Measurements from ENCODE around the gene EXOC1L. TPM values are rescaled to one million over a fixed set of nuclear protein-coding genes. Genes with fewer than 3 reads are reported as not detected.

The EXOC1L gene
- total RNA-seq, 2 experiments from 2014 or later = not detected

DNA sequence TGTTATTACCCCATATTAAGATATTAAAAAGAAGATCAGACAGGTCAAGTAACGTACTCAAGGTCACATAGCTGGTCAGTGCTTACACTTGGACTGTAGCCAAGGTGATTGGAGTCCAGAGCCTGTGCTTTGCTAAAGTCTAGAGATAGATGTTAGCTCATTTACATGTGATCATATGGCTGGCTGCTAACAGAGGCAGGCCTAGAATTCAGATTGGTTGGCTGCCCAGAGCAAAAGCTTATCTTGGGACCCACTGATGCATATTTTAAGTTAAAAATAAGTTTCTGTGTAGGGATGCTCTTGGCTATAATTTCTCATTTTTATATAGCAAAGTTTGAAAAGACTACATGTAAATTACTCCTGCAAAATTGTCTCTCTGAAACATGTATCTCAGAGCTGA is 18.1 kb upstream of the EXOC1L start:
- Mint-ChIP-seq H3K4me1 (ENCODE audit: low read depth) (no peaks in the 10 kb centered on the region), H3K27ac (no peak overlapping the region), H3K27me3 (peaks cover 12% of the 10 kb centered on the region), H3K9me3 (no peaks in the 10 kb centered on the region), H3K36me3 (ENCODE audit: low read depth) (no peaks in the 10 kb centered on the region), H3K4me3 (no peak overlapping the region)
- TF ChIP-seq, protein P1, sequence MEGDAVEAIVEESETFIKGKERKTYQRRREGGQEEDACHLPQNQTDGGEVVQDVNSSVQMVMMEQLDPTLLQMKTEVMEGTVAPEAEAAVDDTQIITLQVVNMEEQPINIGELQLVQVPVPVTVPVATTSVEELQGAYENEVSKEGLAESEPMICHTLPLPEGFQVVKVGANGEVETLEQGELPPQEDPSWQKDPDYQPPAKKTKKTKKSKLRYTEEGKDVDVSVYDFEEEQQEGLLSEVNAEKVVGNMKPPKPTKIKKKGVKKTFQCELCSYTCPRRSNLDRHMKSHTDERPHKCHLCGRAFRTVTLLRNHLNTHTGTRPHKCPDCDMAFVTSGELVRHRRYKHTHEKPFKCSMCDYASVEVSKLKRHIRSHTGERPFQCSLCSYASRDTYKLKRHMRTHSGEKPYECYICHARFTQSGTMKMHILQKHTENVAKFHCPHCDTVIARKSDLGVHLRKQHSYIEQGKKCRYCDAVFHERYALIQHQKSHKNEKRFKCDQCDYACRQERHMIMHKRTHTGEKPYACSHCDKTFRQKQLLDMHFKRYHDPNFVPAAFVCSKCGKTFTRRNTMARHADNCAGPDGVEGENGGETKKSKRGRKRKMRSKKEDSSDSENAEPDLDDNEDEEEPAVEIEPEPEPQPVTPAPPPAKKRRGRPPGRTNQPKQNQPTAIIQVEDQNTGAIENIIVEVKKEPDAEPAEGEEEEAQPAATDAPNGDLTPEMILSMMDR (IDR thresholded peaks at IDR 0.05) = no peak
- ChIA-PET CTCF (interaction anchor here (1.1 kb wide), 2 partner anchors 10 to 21 kb away, joined by 3 read pairs; no protein-coding TSS in a partner anchor), POLR2A (no interaction called here)
- intact Hi-C loops (cut with micrococcal nuclease) = no loop called here
- DNase-seq = no peak
- no peak for ATAC-seq

DNA sequence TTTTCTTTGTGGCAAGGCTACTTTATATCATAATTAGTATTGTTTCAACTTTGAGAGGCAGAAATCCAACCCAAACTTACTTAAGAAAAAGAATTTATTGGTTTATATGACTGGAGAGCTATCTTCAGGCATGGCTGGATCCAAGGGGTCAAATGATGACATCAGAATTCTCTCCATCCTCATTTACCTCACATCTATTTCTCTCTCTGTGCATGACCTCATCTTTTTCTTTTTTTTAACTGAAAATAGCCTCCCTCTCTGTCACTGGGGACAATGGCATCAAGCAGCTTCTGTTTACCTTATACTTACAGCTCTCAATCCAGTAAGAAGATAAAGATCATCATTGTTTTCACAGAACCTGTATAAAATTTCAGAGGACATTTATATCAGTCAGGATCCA is 12.0 kb upstream of the EXOC1L start:
- TF ChIP-seq, protein P1 (IDR thresholded peaks at IDR 0.05) = no peak
- Mint-ChIP-seq H3K36me3 (ENCODE audit: low read depth) (no peaks in the 10 kb centered on the region), H3K27me3 (peaks cover 1% of the 10 kb centered on the region), H3K27ac (no peak overlapping the region), H3K4me3 (no peak overlapping the region), H3K4me1 (ENCODE audit: low read depth) (no peaks in the 10 kb centered on the region), H3K9me3 (no peaks in the 10 kb centered on the region)
- no peak for ATAC-seq
- no peak for DNase-seq
- POLR2A ChIA-PET = interaction anchor here (1.0 kb wide), 1 partner anchor 44 kb away, joined by 3 read pairs; no protein-coding TSS in a partner anchor
- intact Hi-C loops (cut with micrococcal nuclease) = no loop called here
- CTCF ChIA-PET = interaction anchor here (1.3 kb wide), 1 partner anchor 12 kb away, joined by 3 read pairs; no protein-coding TSS in a partner anchor

DNA sequence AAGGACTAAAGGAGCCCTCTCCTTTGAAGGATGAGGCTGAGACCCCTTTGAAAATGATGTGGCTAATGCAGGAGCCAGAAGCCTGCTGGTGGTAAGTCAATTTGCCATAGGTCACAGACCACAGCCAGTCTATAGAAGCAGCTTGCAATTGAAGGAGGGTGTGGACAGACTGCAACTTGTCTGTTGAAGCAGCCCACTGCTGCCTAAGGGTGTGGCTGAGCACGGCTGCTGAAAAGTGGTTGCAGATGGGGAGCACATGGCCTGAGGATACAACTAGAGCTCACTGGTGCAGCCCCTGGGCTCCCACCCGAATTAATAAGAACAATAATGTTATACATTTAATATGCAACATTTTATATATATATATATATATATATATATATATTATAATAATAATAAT is 11.4 kb upstream of the EXOC1L start:
- Mint-ChIP-seq H3K4me3 (no peak overlapping the region), H3K36me3 (ENCODE audit: low read depth) (no peaks in the 10 kb centered on the region), H3K27me3 (peaks cover 1% of the 10 kb centered on the region), H3K9me3 (no peaks in the 10 kb centered on the region), H3K4me1 (ENCODE audit: low read depth) (no peaks in the 10 kb centered on the region), H3K27ac (no peak overlapping the region)
- TF ChIP-seq, protein P1 (IDR thresholded peaks at IDR 0.05) = no peak
- ChIA-PET POLR2A (interaction anchor here (1.0 kb wide), 1 partner anchor 44 kb away, joined by 3 read pairs; no protein-coding TSS in a partner anchor), CTCF (interaction anchor here (1.3 kb wide), 1 partner anchor 12 kb away, joined by 3 read pairs; no protein-coding TSS in a partner anchor)
- DNase-seq (no peak), ATAC-seq (no peak)
- intact Hi-C loops (cut with micrococcal nuclease) = no loop called here

DNA sequence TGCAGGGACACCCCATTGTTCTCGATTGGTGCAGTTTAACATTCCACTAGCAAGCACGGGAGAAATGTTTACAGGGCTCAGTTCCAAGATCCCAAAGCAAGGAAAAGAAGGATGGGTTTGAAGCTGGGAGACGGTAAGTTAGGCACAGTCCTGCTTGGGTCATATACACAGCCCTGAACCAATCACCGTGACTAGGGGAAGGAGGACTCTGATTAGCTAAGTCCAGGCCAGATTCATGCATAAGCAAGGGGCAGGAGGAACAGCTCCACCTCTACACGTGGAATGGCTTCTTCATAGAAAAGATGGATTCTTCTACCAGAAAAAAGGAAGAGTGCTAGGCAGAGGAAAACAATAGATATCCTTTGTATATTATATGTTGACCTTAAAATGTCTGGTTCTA is 11.0 kb upstream of the EXOC1L start:
- CTCF ChIA-PET = interaction anchor here (1.3 kb wide), 1 partner anchor 13 kb away, joined by 3 read pairs; no protein-coding TSS in a partner anchor

DNA sequence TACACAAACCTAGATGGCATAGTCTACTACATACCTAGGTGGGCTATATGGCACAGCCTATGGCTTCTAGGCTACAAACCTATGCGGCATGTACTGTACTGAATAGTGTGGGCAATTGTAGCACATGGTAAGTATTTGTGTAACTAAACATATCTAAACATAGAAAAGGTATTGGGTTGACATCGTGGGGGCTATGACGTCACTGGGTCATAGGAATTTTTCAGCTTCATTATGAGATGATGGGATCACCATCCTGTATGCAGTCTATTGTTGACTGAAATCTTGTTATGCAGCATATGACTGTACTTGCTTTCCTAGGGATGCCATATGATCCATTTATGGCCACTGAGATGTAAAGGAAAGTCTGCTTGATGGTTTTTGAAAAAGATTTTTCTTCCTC is 1.9 kb upstream of the EXOC1L start:
- Mint-ChIP-seq H3K4me3 (no peak overlapping the region), H3K36me3 (ENCODE audit: low read depth) (no peaks in the 10 kb centered on the region), H3K9me3 (no peaks in the 10 kb centered on the region), H3K27ac (no peak overlapping the region), H3K4me1 (ENCODE audit: low read depth) (peaks cover 7% of the 10 kb centered on the region), H3K27me3 (peaks cover 22% of the 10 kb centered on the region)
- POLR2A ChIA-PET = no interaction called here
- ATAC-seq (no peak), DNase-seq (no peak)
- intact Hi-C loops (cut with micrococcal nuclease) = no loop called here
- CTCF ChIA-PET = no interaction called here
- TF ChIP-seq, protein P1 (IDR thresholded peaks at IDR 0.05) = no peak

More for the DNA sequence above, 11.0 kb upstream of the EXOC1L start:
- Mint-ChIP-seq H3K27me3 (peaks cover 1% of the 10 kb centered on the region), H3K27ac (no peak overlapping the region), H3K36me3 (ENCODE audit: low read depth) (no peaks in the 10 kb centered on the region), H3K4me3 (no peak overlapping the region), H3K9me3 (no peaks in the 10 kb centered on the region), H3K4me1 (ENCODE audit: low read depth) (no peaks in the 10 kb centered on the region)
- intact Hi-C loops (cut with micrococcal nuclease) = no loop called here
- POLR2A ChIA-PET = interaction anchor here (1.0 kb wide), 1 partner anchor 43 kb away, joined by 3 read pairs; no protein-coding TSS in a partner anchor
- TF ChIP-seq, protein P1 (IDR thresholded peaks at IDR 0.05) = no peak
- DNase-seq = no peak
- no peak for ATAC-seq

Data from activated CD8-positive, alpha-beta T cell treated with anti-CD3 and anti-CD28 coated beads for 36 hours (primary cell).